IPS DF 6.9 (cell line): ENCODE data around the gene RPS18.
A peak's percentile ranks its signal among the peaks of the same experiment; 100 is the strongest.
"Not testable (repeated sequence)": the region's sequence is repeated elsewhere in the genome, so short reads cannot be mapped to it uniquely, and the experiment has no call there.

ENCODE experiments used
- DNase-seq: peaks from one replicate; pipeline ENCODE4 v3.0.0-alpha.2; 2013; ENCODE audit warnings: low read depth, low spot score
- H3K27ac ChIP-seq: one replicate; pipeline ENCODE4 v1.5.1; 2013; ENCODE audit warnings: low read length, control low read depth
- H3K27me3 ChIP-seq: 2 replicates; pipeline ENCODE4 v1.6.1; 2013; ENCODE audit warnings: mild to moderate bottlenecking, low read length; ENCODE audit not compliant: control insufficient read depth, insufficient read depth
- H3K36me3 ChIP-seq: 2 replicates; pipeline ENCODE4 v1.6.1; 2013; ENCODE audit warnings: low read length; ENCODE audit not compliant: control insufficient read depth, insufficient read depth
- H3K4me1 ChIP-seq: 2 replicates; pipeline ENCODE4 v1.6.1; 2013; ENCODE audit warnings: low read length; ENCODE audit not compliant: control insufficient read depth, insufficient read depth
- H3K4me3 ChIP-seq: 2 replicates; pipeline ENCODE4 v1.5.1; 2013; ENCODE audit warnings: mild to moderate bottlenecking, low read length
- H3K9me3 ChIP-seq: 2 replicates; pipeline ENCODE4 v1.6.1; 2013; ENCODE audit warnings: low read length, inconsistent platforms; ENCODE audit not compliant: control insufficient read depth, insufficient read depth
- whole genome bisulfite sequencing: extraction: QIAGEN DNeasy Blood & Tissue Kit; methylation state at CpG from one replicate; pipeline ENCODE4 v1.1.7; 2013; ENCODE audit warnings: mixed read lengths, missing lambda C conversion rate; ENCODE audit not compliant: insufficient read length, insufficient coverage; 5-methylcytosine and 5-hydroxymethylcytosine counted together

Gene RPS18

DNA sequence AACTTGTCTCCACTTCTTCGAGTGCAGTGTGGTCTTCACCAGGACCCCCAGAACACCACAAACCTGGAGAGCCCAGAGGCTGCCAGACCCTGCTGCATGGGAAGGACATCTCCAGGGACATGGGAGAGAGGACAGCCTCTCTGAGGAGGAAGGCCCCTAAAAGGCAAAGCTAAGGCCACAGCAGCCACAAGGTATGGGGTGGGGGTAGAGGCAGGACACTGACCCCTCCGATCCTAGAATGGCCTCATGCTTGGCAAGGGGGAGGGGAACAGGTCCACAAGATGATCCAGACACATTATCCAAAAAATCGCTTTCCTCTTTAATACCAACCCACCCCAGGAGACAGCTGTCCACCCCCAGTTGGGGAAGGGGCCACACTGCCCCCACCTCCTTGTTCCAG lies 6.9 kb downstream of the RPS18 start:
- Histone ChIP-seq H3K27me3 (no peaks in the 10 kb centered on the region), H3K36me3 (peaks cover 24% of the 10 kb centered on the region), H3K4me1 (peaks cover 1% of the 10 kb centered on the region; the same call in 1 of the 2 replicates), H3K9me3 (no peaks in the 10 kb centered on the region), H3K4me3 (no peak overlapping the region), H3K27ac (no peak overlapping the region)
- WGBS: no CpG with 5 or more reads among the region's 3 CpGs
- no peak for DNase-seq

DNA sequence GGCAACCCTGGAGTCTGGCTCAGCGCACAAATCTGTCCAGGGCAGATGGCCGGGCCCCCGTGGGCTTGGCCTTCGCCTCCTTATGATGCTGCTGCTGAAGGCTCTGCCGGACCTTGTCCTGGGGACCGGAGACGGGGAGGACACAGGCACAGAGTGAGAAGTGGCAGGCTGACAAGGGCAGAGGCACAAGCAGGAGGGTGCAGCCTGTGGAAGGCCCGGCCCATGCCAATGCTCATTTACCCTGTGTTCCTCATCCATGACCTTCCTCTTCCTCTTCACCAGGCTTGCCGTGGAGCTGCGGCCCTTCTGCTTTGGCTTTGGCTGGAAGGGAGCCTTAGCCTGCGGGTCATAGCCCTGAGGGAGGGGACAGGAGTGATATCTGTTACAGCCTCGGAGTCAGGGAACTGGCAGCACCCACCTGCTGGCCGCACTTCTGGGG lies 7.4 kb downstream of the RPS18 start:
- Histone ChIP-seq H3K9me3 (no peaks in the 10 kb centered on the region), H3K4me1 (peaks cover 1% of the 10 kb centered on the region; the same call in 1 of the 2 replicates), H3K36me3 (peaks cover 20% of the 10 kb centered on the region), H3K27ac (no peak overlapping the region), H3K27me3 (no peaks in the 10 kb centered on the region), H3K4me3 (no peak overlapping the region)
- no peak for DNase-seq
- no CpG with 5 or more reads among the region's 13 CpGs for WGBS

- Histone ChIP-seq H3K4me3 (no peak overlapping the region), H3K9me3 (no peaks in the 10 kb centered on the region), H3K27ac (no peak overlapping the region), H3K27me3 (no peaks in the 10 kb centered on the region), H3K36me3 (peaks cover 20% of the 10 kb centered on the region), H3K4me1 (peaks cover 1% of the 10 kb centered on the region; the same call in 1 of the 2 replicates)
- no peak for DNase-seq
- no CpG with 5 or more reads among the region's 5 CpGs for WGBS
These were observed 8.2 kb downstream of the RPS18 start for GRCh38 chr6:33279971-33280511.

DNA sequence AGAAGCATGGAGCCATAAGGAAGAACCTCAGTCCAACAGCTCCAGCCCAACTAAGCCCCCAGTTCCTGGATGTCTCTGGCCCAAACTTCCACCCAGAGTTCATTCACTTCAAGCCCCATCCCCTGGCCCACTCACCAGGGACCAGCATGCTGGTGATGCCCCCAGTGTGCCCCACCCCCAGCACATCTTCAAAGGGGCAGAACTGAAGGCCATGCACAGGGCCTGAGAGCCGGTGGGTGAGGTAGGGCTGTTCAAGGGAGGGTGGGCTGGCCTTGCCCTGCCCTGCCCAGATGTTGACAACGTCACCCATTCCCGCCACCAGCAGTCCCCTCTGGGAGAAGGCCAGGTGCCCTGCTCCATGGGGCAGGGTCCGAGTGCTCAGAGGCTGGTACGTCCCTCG lies 8.7 kb downstream of the RPS18 start:
- no peaks in the 10 kb centered on the region for H3K27me3 ChIP-seq
- H3K4me3 ChIP-seq: no peak overlapping the region
- no peak overlapping the region for H3K27ac ChIP-seq
- peaks cover 20% of the 10 kb centered on the region for H3K36me3 ChIP-seq
- H3K4me1 ChIP-seq: peaks cover 1% of the 10 kb centered on the region; the same call in 1 of the 2 replicates
- DNase-seq: no peak
- WGBS: no CpG with 5 or more reads among the region's 6 CpGs
- H3K9me3 ChIP-seq: no peaks in the 10 kb centered on the region

DNA sequence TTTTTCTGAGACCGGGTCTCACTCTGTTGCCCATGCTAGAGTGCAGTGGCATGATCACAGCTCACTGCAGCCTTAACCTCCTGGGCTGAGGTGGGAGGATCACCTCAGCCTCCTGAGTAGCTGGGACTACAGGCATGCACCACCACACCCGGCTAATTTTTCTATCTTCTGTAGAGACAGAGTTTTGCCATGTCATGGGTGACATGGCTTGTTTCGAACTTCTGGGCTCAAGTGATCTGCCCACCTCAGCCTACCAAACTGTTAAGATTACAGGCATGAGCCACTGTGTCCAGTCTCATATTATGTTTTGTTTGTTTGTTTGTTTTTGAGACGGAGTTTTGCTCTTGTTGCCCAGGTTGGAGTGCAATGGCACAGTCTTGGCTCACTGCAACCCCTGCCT lies 13.3 kb downstream of the RPS18 start:
- not testable (repeated sequence) for H3K27me3 ChIP-seq, H3K9me3 ChIP-seq, H3K4me1 ChIP-seq, DNase-seq, H3K27ac ChIP-seq, H3K4me3 ChIP-seq
- no CpG with 5 or more reads among the region's 4 CpGs for WGBS
- peaks cover 12% of the 10 kb centered on the region for H3K36me3 ChIP-seq

DNA sequence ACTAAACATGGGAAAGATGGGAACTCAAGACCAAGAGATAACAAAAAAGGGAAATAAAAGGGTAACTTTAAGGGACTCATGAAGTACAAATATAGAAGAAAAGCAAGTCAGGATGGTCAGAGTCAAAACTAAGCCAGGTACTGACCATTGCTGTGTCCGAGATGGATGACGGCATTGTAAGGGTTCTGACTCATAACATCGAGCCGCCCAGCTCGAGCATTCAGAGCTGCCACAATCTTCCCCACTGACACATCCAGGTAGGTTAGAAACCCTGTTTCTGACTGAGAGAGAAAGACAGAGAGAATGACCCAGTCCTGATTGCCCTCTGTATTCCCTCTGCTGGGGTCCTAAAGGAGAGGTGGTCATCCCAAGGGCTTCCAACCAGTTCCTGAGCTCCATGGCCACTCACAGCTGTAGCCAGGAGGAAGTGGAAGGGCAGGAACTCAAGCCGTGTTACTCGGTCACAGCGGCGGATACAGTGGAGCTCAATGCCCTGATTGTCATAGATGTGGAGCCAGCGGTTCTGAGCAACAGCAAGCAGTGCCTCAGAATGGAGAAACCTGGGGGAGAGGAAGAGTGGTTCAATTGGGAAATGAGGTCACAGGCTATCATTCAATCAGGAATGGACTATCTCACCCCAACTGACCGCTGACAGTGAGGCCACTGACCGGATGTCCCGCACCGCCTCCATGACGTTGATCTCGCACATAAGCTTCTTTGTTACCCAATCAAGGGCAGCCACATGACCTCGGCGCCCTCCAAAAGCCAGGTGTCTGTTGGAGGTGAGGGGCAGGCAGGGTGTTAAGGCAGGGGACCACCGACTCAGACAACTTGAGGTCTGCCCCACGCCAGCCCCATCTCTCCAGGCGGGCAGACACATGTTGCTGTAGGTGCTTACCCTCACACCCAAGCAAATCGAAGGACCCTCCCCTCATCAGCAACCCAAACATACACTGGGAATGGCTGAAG lies 15.4 kb downstream of the RPS18 start:
- Histone ChIP-seq H3K4me3 (no peak overlapping the region), H3K27ac (no peak overlapping the region), H3K9me3 (no peaks in the 10 kb centered on the region; the same call in 1 of the 2 replicates), H3K4me1 (no peaks in the 10 kb centered on the region; the same call in 1 of the 2 replicates), H3K36me3 (peaks cover 18% of the 10 kb centered on the region), H3K27me3 (no peaks in the 10 kb centered on the region)
- no peak for DNase-seq
- WGBS: no CpG with 5 or more reads among the region's 22 CpGs

- Histone ChIP-seq H3K4me1 (no peaks in the 10 kb centered on the region; the same call in 1 of the 2 replicates), H3K27me3 (no peaks in the 10 kb centered on the region), H3K4me3 (peak overlapping the region; percentile 64; the same call in 1 of the 2 replicates), H3K36me3 (peaks cover 23% of the 10 kb centered on the region), H3K27ac (no peak overlapping the region), H3K9me3 (no peaks in the 10 kb centered on the region; the same call in 1 of the 2 replicates)
- DNase-seq: no peak
- WGBS: no CpG with 5 or more reads among the region's 21 CpGs
These were observed 16.5 kb downstream of the RPS18 start for GRCh38 chr6:33288141-33288920.

GRCh38 chr6:33288921-33289783 lies 17.3 kb downstream of the RPS18 start, which contains the start of the genes PFDN6 and WDR46:
Gene PFDN6, plus strand, starts transcription at chr6:33289601. Its CDS starts 256 bp downstream, at chr6:33289857.
Gene WDR46, minus strand, starts transcription at chr6:33289239. Its CDS starts 69 bp downstream, at chr6:33289170.
- WGBS: no CpG with 5 or more reads among the region's 43 CpGs
- no peak for DNase-seq
- Histone ChIP-seq H3K36me3 (peaks cover 23% of the 10 kb centered on the region), H3K9me3 (no peaks in the 10 kb centered on the region; the same call in 1 of the 2 replicates), H3K4me3 (peak within 1 kb of the TSS; percentile 64), H3K4me1 (no peaks in the 10 kb centered on the region; the same call in 1 of the 2 replicates), H3K27me3 (no peaks in the 10 kb centered on the region), H3K27ac (no peak within 1 kb of the TSS)

DNA sequence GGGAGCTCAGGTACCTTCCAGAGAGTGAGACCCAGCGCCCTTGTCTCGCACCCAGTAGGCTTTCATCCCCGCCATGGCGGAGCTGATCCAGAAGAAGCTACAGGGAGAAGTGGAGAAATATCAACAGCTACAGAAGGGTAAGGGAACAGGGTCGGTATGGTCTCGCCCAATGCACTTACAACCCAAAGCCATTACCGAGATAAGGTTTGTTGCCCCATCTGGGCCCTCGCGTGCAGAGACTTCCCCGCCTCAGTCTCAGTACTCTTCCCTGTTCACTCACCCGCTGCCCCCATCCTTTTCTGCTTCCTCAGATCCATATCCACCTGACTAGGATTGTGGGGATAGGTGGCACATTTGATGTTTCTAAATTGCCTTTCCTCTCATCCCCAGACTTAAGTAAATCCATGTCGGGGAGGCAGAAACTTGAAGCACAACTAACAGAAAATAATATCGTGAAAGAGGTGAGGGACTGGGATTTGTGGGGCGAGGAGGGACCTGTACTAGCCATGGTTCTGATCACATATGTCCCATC lies 18.0 kb downstream of the RPS18 start:
- no peak for DNase-seq
- H3K4me3 ChIP-seq: peak overlapping the region; percentile 64
- no peak overlapping the region for H3K27ac ChIP-seq
- H3K36me3 ChIP-seq: peaks cover 28% of the 10 kb centered on the region
- no peaks in the 10 kb centered on the region; the same call in 1 of the 2 replicates for H3K9me3 ChIP-seq
- WGBS: no CpG with 5 or more reads among the region's 14 CpGs
- no peaks in the 10 kb centered on the region; the same call in 1 of the 2 replicates for H3K4me1 ChIP-seq
- no peaks in the 10 kb centered on the region for H3K27me3 ChIP-seq
